ENCODE data around the gene FHOD3. TPM values are rescaled to one million over a fixed set of nuclear protein-coding genes. Genes with fewer than 3 reads are reported as not detected.
A peak's percentile ranks its signal among the peaks of the same experiment; 100 is the strongest.

FHOD3 gene
- total RNA-seq, 1 donor, result 3.0 TPM

DNA sequence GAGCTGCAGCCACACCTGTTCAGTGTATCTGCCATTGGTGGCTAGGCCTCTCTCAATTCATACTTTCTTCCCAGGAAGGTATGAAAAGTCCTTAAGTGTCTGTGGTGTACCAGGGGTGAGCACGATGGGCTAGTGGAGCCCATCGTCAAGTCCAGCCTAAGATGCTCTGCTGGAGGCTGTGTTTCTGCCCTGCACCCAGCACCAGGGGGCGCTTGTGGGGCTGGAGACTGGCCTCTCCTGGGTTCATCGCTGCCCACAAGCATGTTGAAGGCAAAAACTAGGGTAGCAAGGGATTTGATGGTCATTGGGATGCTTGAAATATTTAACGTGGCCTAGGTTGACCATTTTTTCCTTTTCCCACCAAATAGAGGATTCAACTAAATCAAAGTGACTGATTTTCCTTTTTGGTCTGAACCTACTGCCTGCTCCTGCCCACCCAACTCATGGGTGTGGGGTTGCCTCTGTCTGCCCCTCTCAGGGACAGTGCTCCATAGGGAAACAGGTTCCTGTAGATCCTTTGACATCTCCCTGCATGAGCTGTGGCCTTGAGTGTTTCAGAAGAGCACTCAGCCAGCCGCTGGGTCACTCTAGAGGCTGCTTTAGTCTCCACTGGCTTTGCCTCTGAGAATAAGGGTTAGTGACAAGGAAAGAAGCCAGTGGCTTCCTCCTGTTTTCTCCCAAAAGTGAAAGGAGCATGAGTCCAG is 472.2 kb downstream of the FHOD3 start:
- TF ChIP-seq, protein P1, sequence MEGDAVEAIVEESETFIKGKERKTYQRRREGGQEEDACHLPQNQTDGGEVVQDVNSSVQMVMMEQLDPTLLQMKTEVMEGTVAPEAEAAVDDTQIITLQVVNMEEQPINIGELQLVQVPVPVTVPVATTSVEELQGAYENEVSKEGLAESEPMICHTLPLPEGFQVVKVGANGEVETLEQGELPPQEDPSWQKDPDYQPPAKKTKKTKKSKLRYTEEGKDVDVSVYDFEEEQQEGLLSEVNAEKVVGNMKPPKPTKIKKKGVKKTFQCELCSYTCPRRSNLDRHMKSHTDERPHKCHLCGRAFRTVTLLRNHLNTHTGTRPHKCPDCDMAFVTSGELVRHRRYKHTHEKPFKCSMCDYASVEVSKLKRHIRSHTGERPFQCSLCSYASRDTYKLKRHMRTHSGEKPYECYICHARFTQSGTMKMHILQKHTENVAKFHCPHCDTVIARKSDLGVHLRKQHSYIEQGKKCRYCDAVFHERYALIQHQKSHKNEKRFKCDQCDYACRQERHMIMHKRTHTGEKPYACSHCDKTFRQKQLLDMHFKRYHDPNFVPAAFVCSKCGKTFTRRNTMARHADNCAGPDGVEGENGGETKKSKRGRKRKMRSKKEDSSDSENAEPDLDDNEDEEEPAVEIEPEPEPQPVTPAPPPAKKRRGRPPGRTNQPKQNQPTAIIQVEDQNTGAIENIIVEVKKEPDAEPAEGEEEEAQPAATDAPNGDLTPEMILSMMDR (IDR thresholded peaks at IDR 0.05; ENCODE audit: insufficient read depth, low read length), result peak; percentile 26
- no peak for DNase-seq (ENCODE audit: low read depth)

DNA sequence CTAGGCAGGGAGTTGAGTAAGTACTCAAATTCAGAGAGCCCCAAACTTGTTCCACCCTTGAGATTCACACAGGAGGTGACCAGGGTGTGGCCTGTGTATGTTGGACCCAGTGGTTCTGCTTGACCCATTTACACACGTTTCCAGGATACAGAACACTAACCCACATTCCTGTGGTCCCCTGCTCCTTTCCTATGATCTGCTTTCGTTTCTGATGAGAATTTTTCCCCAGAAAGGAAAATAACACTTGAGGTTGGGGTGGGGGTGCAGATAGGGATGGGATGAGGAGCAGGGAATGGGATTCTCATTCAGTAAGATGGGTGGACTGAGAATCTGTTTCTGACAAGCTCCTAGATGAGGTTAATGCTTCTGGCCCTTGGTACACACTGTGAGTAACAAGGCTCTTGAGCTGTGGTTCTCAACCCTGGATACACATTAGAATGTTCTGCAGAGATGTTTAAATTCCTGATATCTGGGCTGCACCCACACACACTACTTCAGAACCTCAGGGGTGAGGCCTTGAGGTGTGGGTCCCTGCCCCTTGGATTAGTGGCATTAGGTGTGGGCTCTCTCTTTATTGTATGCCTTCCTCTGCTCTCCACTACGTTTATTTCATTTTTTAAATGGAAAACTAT is 472.9 kb downstream of the FHOD3 start:
- TF ChIP-seq, protein P1 (IDR thresholded peaks at IDR 0.05; ENCODE audit: insufficient read depth, low read length), result no peak

More for the DNA sequence above, 472.2 kb downstream of the FHOD3 start:
- H3K4me3 ChIP-seq (ENCODE audit: low read depth, low read length), result no peak overlapping the region

DNA sequence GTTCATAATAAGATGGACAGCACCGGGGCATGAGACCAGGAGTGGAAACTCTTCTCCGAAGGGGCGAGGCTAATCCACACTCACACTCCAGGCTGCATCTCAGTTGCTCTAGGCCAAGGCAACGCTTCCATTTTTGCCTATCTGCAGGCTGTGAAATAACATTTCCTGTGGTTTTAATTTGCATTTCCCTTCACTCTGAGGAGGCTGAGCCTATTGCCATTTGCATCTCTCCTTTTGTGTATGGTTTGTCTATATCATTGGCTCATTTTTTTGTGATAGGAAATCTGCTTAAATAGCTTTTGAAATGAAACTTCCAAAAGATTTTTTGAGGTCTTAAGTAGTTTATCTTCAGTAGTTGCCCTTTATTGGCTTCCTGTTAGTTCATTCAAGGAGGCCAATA is 473.7 kb downstream of the FHOD3 start:
- H3K4me3 ChIP-seq (ENCODE audit: low read depth, low read length), result no peak overlapping the region
- TF ChIP-seq, protein P1 (IDR thresholded peaks at IDR 0.05; ENCODE audit: insufficient read depth, low read length), result no peak
- no peak for DNase-seq (ENCODE audit: low read depth)

More for the DNA sequence above, 472.9 kb downstream of the FHOD3 start:
- peak; percentile 16 for DNase-seq (ENCODE audit: low read depth)
- H3K4me3 ChIP-seq (ENCODE audit: low read depth, low read length), result no peak overlapping the region

DNA sequence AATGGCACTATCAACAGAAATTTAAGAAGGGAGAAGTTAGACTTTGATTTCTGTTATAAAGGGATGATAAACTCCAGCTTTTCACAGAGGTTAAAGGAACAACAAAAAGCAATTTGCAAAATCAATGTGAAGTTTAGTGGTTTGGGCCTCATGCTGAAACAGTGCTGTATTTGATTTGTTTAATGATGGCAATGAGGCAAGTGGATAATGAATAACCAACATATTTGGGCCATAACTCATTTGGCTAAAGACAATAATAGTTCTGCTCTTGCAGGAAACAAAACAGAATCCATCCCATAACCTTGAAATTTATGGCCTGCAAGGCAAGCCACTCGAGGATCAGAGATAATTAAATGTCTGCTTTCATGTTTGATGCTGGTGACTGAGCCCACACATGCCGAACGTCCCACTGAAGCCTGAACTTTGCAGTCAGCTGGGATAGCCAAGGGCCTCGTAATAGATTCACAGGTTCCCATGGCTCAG is 474.8 kb downstream of the FHOD3 start:
- H3K4me3 ChIP-seq (ENCODE audit: low read depth, low read length), result no peak overlapping the region
- no peak for DNase-seq (ENCODE audit: low read depth)
- TF ChIP-seq, protein P1 (IDR thresholded peaks at IDR 0.05; ENCODE audit: insufficient read depth, low read length), result no peak

DNA sequence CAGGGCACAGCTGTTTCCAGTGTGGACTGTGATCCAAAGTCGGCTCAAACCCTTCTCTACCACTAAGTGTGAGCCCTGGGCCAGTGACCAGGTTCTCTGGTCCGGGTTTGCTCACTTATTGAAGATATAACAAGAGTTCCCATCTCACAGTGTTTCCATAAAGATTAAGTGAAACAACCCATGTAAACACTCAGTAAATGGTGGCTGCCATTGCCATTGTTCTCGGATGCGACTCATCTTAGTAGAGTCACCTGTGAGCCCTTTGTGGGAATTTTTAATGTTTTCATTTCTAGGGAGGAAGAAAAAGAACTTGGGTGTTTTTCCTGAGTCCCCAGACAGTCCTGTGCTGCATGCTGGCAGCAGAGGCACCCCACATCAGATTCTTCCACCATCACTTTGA is 477.9 kb downstream of the FHOD3 start:
- DNase-seq (ENCODE audit: low read depth), result peak; percentile 21
- TF ChIP-seq, protein P1 (IDR thresholded peaks at IDR 0.05; ENCODE audit: insufficient read depth, low read length), result no peak
- no peak overlapping the region for H3K4me3 ChIP-seq (ENCODE audit: low read depth, low read length)

DNA sequence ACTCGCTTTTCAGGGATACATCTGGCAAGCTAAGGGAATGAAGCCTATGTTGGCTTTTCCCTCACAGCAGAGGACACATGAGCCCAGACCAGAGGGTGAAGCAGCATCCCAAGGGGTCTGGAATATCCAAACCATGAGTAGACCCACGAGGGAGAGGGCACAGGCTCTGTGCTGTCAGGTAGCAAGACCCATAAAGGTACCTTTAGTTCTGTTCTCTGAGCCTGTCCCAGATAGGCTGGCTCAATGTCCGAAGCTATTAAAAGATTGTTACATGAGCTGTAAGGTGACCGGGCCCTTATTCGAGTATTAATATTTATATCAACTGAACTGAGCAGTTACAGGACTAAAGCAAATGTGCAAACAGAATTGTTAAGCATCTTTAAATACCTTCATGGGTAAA is 479.1 kb downstream of the FHOD3 start:
- TF ChIP-seq, protein P1 (IDR thresholded peaks at IDR 0.05; ENCODE audit: insufficient read depth, low read length), result no peak
- H3K4me3 ChIP-seq (ENCODE audit: low read depth, low read length), result no peak overlapping the region
- no peak for DNase-seq (ENCODE audit: low read depth)
